ENCODE measurements around the gene APRT. TPM values are rescaled to one million over a fixed set of nuclear protein-coding genes. Genes with fewer than 3 reads are reported as not detected.

APRT gene
- total RNA-seq, 1 experiment from 2014 or later: 350 TPM

DNA sequence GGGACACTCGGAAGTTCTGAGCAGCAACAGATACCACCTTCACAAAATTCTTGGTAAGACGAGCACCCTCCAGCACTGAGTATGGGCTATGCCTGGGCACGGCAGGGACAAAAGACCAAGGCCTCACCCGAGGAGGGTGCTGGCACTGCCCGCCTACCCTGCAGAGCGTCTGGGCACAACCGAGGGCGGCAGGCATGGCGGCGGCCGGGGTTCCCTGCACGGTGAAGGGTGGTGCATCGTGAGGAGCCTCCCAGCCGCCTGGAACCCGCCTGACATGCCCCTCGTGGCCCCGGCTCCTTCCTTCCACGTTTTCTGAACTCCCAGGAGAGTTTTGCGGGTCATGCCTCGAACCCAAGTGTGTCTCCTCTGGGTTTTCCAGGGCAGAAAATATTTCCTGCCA, 26.1 kb upstream of the APRT start:
- H3K9ac ChIP-seq (ENCODE audit: low read length): no peak overlapping the region
- H2AFZ ChIP-seq (ENCODE audit: low read length): no peak overlapping the region
- no peaks in the 10 kb centered on the region for H3K9me3 ChIP-seq (ENCODE audit: low read length)
- H3K36me3 ChIP-seq (ENCODE audit: low read depth, low read length): no peaks in the 10 kb centered on the region
- POLR2A ChIA-PET (ENCODE audit: unreplicated experiment): no interaction called here
- DNase-seq: no peak
- H3K79me2 ChIP-seq (ENCODE audit: low read length): no peaks in the 10 kb centered on the region
- no peaks in the 10 kb centered on the region for H3K4me1 ChIP-seq (ENCODE audit: insufficient read depth, low read length)
- H4K20me1 ChIP-seq (ENCODE audit: low read length): no peaks in the 10 kb centered on the region
- H3K27me3 ChIP-seq (ENCODE audit: low read length): no peaks in the 10 kb centered on the region
- intact Hi-C loops (cut with micrococcal nuclease): no loop called here
- TF ChIP-seq, protein P1, sequence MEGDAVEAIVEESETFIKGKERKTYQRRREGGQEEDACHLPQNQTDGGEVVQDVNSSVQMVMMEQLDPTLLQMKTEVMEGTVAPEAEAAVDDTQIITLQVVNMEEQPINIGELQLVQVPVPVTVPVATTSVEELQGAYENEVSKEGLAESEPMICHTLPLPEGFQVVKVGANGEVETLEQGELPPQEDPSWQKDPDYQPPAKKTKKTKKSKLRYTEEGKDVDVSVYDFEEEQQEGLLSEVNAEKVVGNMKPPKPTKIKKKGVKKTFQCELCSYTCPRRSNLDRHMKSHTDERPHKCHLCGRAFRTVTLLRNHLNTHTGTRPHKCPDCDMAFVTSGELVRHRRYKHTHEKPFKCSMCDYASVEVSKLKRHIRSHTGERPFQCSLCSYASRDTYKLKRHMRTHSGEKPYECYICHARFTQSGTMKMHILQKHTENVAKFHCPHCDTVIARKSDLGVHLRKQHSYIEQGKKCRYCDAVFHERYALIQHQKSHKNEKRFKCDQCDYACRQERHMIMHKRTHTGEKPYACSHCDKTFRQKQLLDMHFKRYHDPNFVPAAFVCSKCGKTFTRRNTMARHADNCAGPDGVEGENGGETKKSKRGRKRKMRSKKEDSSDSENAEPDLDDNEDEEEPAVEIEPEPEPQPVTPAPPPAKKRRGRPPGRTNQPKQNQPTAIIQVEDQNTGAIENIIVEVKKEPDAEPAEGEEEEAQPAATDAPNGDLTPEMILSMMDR (conservative IDR thresholded peaks at IDR 0.05; ENCODE audit: low read depth, low read length): no peak
- TF ChIP-seq EZH2 (IDR thresholded peaks at IDR 0.05; ENCODE audit: low read length, unreplicated experiment) (no peak), EZH2phosphoT487 (IDR thresholded peaks at IDR 0.05; ENCODE audit: borderline replicate concordance, low read length) (no peak)
- CTCF ChIA-PET: no interaction called here
- no peaks in the 10 kb centered on the region for H3K9me2 ChIP-seq (replicated peaks; ENCODE audit: low read length)
- no peak overlapping the region for H3K27ac ChIP-seq (ENCODE audit: low read length)
- BruUV-seq (replicated peaks): no TSS peak
- no peak overlapping the region for H3K4me2 ChIP-seq (ENCODE audit: low read length)
- no peaks in the 10 kb centered on the region for H3F3A ChIP-seq (ENCODE audit: low read length, unreplicated experiment)
- no peak overlapping the region for H3K4me3 ChIP-seq (ENCODE audit: low read length)
- no peak for ATAC-seq

DNA sequence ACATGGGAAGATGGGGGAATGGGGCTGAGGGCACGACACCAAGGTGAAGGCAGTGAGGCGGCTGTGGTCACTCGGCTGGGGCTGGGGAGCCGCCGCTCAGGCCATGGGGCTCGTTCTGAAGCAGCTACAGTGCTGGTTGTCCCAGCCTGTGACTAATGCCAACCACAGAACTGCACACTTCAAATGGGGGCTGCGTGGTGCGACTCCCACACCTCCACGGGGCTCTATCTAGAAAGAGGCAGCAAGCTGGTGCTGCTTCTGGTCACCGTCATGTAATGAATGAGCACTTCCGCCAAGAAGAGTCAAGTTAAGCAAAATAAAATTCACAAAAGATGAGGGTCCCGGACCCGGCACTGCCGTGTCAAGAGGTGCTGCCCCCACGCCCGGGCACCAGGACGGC, 25.1 kb upstream of the APRT start:
- Histone ChIP-seq H2AFZ (ENCODE audit: low read length) (no peak overlapping the region), H3K9ac (ENCODE audit: low read length) (no peak overlapping the region), H3K27ac (ENCODE audit: low read length) (no peak overlapping the region), H3K27me3 (ENCODE audit: low read length) (no peaks in the 10 kb centered on the region), H3K4me1 (ENCODE audit: insufficient read depth, low read length) (no peaks in the 10 kb centered on the region), H3K9me3 (ENCODE audit: low read length) (no peaks in the 10 kb centered on the region), H3K4me3 (ENCODE audit: low read length) (no peak overlapping the region), H3K36me3 (ENCODE audit: low read depth, low read length) (no peaks in the 10 kb centered on the region), H3K9me2 (replicated peaks; ENCODE audit: low read length) (no peaks in the 10 kb centered on the region), H3F3A (ENCODE audit: low read length, unreplicated experiment) (no peaks in the 10 kb centered on the region), H3K79me2 (ENCODE audit: low read length) (no peaks in the 10 kb centered on the region), H4K20me1 (ENCODE audit: low read length) (no peaks in the 10 kb centered on the region), H3K4me2 (ENCODE audit: low read length) (no peak overlapping the region)
- no peak for DNase-seq
- ATAC-seq: no peak
- BruUV-seq (replicated peaks): no TSS peak
- CTCF ChIA-PET: no interaction called here
- POLR2A ChIA-PET (ENCODE audit: unreplicated experiment): no interaction called here
- intact Hi-C loops (cut with micrococcal nuclease): no loop called here
- TF ChIP-seq, protein P1 (conservative IDR thresholded peaks at IDR 0.05; ENCODE audit: low read depth, low read length): no peak
- no peak for TF ChIP-seq EZH2 (IDR thresholded peaks at IDR 0.05; ENCODE audit: low read length, unreplicated experiment)

DNA sequence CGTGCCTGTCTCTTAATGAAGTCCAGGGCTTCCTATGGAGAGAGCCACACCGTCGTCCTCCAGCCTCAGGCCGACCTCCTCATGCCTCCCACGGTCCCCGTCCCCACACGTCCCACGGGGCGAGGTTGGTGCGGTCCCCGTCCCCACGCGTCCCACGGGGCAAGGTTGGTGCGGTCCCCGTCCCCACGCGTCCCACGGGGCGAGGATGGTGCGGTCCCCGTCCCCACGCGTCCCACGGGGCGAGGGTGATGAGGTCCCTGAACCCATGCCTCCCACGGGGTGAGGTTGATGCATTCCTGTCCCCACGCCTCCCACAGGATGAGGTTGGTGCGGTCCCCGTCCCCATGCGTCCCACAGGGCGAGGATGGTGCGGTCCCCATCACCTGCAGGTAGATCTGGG, 24.1 kb upstream of the APRT start:
- ChIA-PET CTCF (no interaction called here), POLR2A (ENCODE audit: unreplicated experiment) (no interaction called here)
- TF ChIP-seq, protein P1 (conservative IDR thresholded peaks at IDR 0.05; ENCODE audit: low read depth, low read length): no peak
- TF ChIP-seq EZH2 (IDR thresholded peaks at IDR 0.05; ENCODE audit: low read length, unreplicated experiment) (no peak), EZH2phosphoT487 (IDR thresholded peaks at IDR 0.05; ENCODE audit: borderline replicate concordance, low read length) (no peak)

More for the DNA sequence above, 24.1 kb upstream of the APRT start:
- Histone ChIP-seq H3F3A (ENCODE audit: low read length, unreplicated experiment) (no peaks in the 10 kb centered on the region), H3K9me3 (ENCODE audit: low read length) (no peaks in the 10 kb centered on the region), H2AFZ (ENCODE audit: low read length) (no peak overlapping the region), H3K4me1 (ENCODE audit: insufficient read depth, low read length) (no peaks in the 10 kb centered on the region), H3K27me3 (ENCODE audit: low read length) (no peaks in the 10 kb centered on the region), H3K27ac (ENCODE audit: low read length) (no peak overlapping the region), H3K9me2 (replicated peaks; ENCODE audit: low read length) (no peaks in the 10 kb centered on the region), H3K79me2 (ENCODE audit: low read length) (no peaks in the 10 kb centered on the region), H3K4me3 (ENCODE audit: low read length) (no peak overlapping the region), H3K4me2 (ENCODE audit: low read length) (no peak overlapping the region), H3K36me3 (ENCODE audit: low read depth, low read length) (no peaks in the 10 kb centered on the region), H3K9ac (ENCODE audit: low read length) (no peak overlapping the region), H4K20me1 (ENCODE audit: low read length) (no peaks in the 10 kb centered on the region)
- no TSS peak for BruUV-seq (replicated peaks)
- ATAC-seq (no peak), DNase-seq (no peak)
- intact Hi-C loops (cut with micrococcal nuclease): no loop called here
